ENCODE results near the gene LGALS3BP. TPM values are rescaled to one million over a fixed set of nuclear protein-coding genes. Genes with fewer than 3 reads are reported as not detected.

LGALS3BP gene
- total and polyA plus RNA-seq, 2 of the 8 experiments (the other 6 are each of a cell fraction or from before 2014, with no cell fraction given), result 56.1 to 61.6 TPM

DNA sequence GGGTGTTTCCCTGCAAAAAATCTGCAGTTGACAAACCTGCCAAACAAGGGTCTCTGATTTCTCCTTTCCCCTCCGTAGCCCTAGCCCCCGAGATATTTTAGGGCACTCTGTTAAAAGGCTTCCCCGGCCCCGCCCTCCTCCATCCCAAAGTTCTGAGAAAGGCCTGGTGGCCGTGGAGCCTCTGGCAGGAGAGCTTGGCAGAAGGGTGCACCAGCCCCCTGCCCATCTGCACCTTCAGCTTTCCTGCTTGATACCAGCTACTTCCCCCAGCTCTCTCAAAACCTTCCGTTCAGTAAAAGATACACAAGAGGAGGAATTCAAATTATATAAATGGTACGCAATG, 30.6 kb upstream of the LGALS3BP start:
- H3K23me2 ChIP-seq (ENCODE audit: low read depth, low read length), result peaks cover 7% of the 10 kb centered on the region
- no peak overlapping the region for H3K9ac ChIP-seq (replicated peaks in 1 of 4; ENCODE audit: extremely low read depth in 1 of 4, low read depth in 3 of 4, low read length in 3 of 4)
- no peaks in the 10 kb centered on the region for H3K36me3 ChIP-seq (ENCODE audit: control insufficient read depth in 2 of 4, insufficient read depth in 4 of 4, low read length in 3 of 4)
- H3K9me3 ChIP-seq (ENCODE audit: insufficient read depth in 2 of 2, low read depth in 1 of 2, low read length in 1 of 2), result peaks cover 19 to 25% of the 10 kb centered on the region in 2 experiments
- H3K56ac ChIP-seq (replicated peaks; ENCODE audit: insufficient read length, low read depth, low read length), result no peak overlapping the region
- WGBS, 2 experiments (ENCODE audit: extremely low coverage in 1 of 2, insufficient coverage in 1 of 2, insufficient read length in 1 of 2, insufficient replicate concordance in 2 of 2, low coverage in 1 of 2, low lambda C conversion rate in 2 of 2, missing lambda C conversion rate in 1 of 2), result 81% methylated on average over 7 of the region's 7 CpGs; no CpG with 5 or more reads in 1 of the 2 experiments
- H3K18ac ChIP-seq (ENCODE audit: extremely low read depth, low read length), result no peak overlapping the region
- H2BK20ac ChIP-seq (ENCODE audit: low read length), result no peak overlapping the region
- H4K91ac ChIP-seq (replicated peaks; ENCODE audit: insufficient read length, low read length), result no peak overlapping the region
- no peak overlapping the region for H3K23ac ChIP-seq (ENCODE audit: insufficient read length)
- H2BK120ac ChIP-seq (replicated peaks; ENCODE audit: low read depth, low read length), result no peak overlapping the region
- no peak overlapping the region for H2AK5ac ChIP-seq (ENCODE audit: low read depth, low read length)
- H3K4ac ChIP-seq (replicated peaks; ENCODE audit: insufficient read length, low read depth, low read length), result no peak overlapping the region
- CTCF ChIA-PET (ENCODE audit: partially characterized antibody), result interaction anchor here (0.5 to 2.1 kb wide), 2 partner anchors 12 to 23 kb away, joined by 3 to 6 read pairs; no protein-coding TSS in a partner anchor
- peaks cover 24 to 32% of the 10 kb centered on the region in 2 experiments for H4K20me1 ChIP-seq (replicated peaks in 1 of 2; ENCODE audit: control insufficient read depth in 1 of 2, insufficient read depth in 2 of 2, low read length in 2 of 2)
- H3K4me1 ChIP-seq (replicated peaks in 1 of 4; ENCODE audit: control insufficient read depth in 3 of 4, insufficient read depth in 4 of 4, low read length in 3 of 4), result peaks cover 0 to 9% (median 6%) of the 10 kb centered on the region in 4 experiments; a peak in 6 of 7 replicates
- H4K8ac ChIP-seq (ENCODE audit: extremely low read depth, insufficient read depth, low read length), result peak overlapping the region; percentile 65; the same call in 1 of the 2 replicates
- no peak overlapping the region for H2BK12ac ChIP-seq (ENCODE audit: low read depth, low read length)
- no peak overlapping the region for H3K27ac ChIP-seq (ENCODE audit: low read depth, low read length)
- peaks cover 0 to 5% of the 10 kb centered on the region in 2 experiments; a peak in 1 of 4 replicates for H3K79me2 ChIP-seq (ENCODE audit: control insufficient read depth in 1 of 2, insufficient read depth in 2 of 2, low read length in 2 of 2)
- no peak for FAIRE-seq
- no peak overlapping the region for H2BK15ac ChIP-seq (ENCODE audit: low read length)
- no peak overlapping the region for H3K14ac ChIP-seq (ENCODE audit: insufficient read length)
- peaks cover 17% of the 10 kb centered on the region for H3K79me1 ChIP-seq (ENCODE audit: low read depth, low read length)
- H4K5ac ChIP-seq (ENCODE audit: insufficient read length, low read depth, low read length), result peak overlapping the region; percentile 81
- no peak for DNase-seq (ENCODE audit: low read depth in 1 of 2, low spot score in 2 of 2)
- no peak overlapping the region for H2BK5ac ChIP-seq (ENCODE audit: low read depth, low read length)
- H3K4me3 ChIP-seq (ENCODE audit: extremely low read depth in 1 of 4, insufficient read depth in 2 of 4, low read depth in 3 of 4, low read length in 4 of 4), result peak overlapping the region; percentile 74 to 87 (median 76); a peak in 7 of 8 replicates
- POLR2A ChIA-PET (ENCODE audit: partially characterized antibody), result no interaction called here
- H3K27me3 ChIP-seq (replicated peaks in 1 of 4; ENCODE audit: control insufficient read depth in 3 of 4, extremely low read depth in 1 of 4, insufficient read depth in 3 of 4, low read length in 3 of 4), result peaks cover 14 to 40% (median 40%) of the 10 kb centered on the region in 4 experiments
- H2AFZ ChIP-seq (ENCODE audit: low read length), result peak overlapping the region; percentile 54; the same call in 1 of the 2 replicates
- peak overlapping the region; percentile 62 to 84 for H3K4me2 ChIP-seq (ENCODE audit: insufficient read depth in 1 of 2, low read depth in 2 of 2, low read length in 2 of 2)
- TF ChIP-seq SRF (IDR thresholded peaks at IDR 0.05; ENCODE audit: low read depth, low read length), result no peak
- TF ChIP-seq SP1 (IDR thresholded peaks at IDR 0.05; ENCODE audit: low read depth, low read length), result no peak
- TF ChIP-seq, protein P1, sequence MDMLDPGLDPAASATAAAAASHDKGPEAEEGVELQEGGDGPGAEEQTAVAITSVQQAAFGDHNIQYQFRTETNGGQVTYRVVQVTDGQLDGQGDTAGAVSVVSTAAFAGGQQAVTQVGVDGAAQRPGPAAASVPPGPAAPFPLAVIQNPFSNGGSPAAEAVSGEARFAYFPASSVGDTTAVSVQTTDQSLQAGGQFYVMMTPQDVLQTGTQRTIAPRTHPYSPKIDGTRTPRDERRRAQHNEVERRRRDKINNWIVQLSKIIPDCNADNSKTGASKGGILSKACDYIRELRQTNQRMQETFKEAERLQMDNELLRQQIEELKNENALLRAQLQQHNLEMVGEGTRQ (IDR thresholded peaks at IDR 0.05; ENCODE audit: low read length), result no peak
- no peak for TF ChIP-seq JUN (IDR thresholded peaks at IDR 0.05; ENCODE audit: low read depth, low read length)
- TF ChIP-seq, protein P2, sequence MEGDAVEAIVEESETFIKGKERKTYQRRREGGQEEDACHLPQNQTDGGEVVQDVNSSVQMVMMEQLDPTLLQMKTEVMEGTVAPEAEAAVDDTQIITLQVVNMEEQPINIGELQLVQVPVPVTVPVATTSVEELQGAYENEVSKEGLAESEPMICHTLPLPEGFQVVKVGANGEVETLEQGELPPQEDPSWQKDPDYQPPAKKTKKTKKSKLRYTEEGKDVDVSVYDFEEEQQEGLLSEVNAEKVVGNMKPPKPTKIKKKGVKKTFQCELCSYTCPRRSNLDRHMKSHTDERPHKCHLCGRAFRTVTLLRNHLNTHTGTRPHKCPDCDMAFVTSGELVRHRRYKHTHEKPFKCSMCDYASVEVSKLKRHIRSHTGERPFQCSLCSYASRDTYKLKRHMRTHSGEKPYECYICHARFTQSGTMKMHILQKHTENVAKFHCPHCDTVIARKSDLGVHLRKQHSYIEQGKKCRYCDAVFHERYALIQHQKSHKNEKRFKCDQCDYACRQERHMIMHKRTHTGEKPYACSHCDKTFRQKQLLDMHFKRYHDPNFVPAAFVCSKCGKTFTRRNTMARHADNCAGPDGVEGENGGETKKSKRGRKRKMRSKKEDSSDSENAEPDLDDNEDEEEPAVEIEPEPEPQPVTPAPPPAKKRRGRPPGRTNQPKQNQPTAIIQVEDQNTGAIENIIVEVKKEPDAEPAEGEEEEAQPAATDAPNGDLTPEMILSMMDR (IDR thresholded peaks at IDR 0.05; ENCODE audit: control extremely low read depth in 1 of 3, insufficient read depth in 1 of 3, low read depth in 1 of 3, low read length in 3 of 3), result no peak
- TF ChIP-seq POLR2A (IDR thresholded peaks at IDR 0.05; ENCODE audit: control extremely low read depth in 1 of 2, low read depth in 2 of 2, low read length in 2 of 2), result no peak
- TF ChIP-seq RBBP5 (IDR thresholded peaks at IDR 0.05; ENCODE audit: borderline replicate concordance, low read depth, low read length), result no peak
- TF ChIP-seq GABPA (IDR thresholded peaks at IDR 0.05; ENCODE audit: borderline replicate concordance, insufficient read depth, low read length), result no peak
- TF ChIP-seq JUND (IDR thresholded peaks at IDR 0.05; ENCODE audit: low read length), result no peak
- TF ChIP-seq NANOG (IDR thresholded peaks at IDR 0.05; ENCODE audit: insufficient read depth, low read depth, low read length, poor library complexity, severe bottlenecking), result no peak
- TF ChIP-seq SIX5 (IDR thresholded peaks at IDR 0.05; ENCODE audit: low read depth, low read length), result no peak

Measured in H1 (cell line).